Left renal pelvis (tissue), 4 donors: ENCODE results near the gene PTGS1. TPM values are rescaled to one million over a fixed set of nuclear protein-coding genes. Genes with fewer than 3 reads are reported as not detected.
"Not testable (repeated sequence)": the region's sequence is repeated elsewhere in the genome, so short reads cannot be mapped to it uniquely, and the experiment has no call there.

ENCODE experiments used
- DNase-seq, 4 donors: peaks; one replicate each; pipeline ENCODE4 v3.0.0-alpha.2; 2013; ENCODE audit warnings: low read depth in 4 of 4, low spot score in 3 of 4
- polyA plus RNA-seq, 4 donors: library from polyadenylated mRNA; unstranded; fragments of 120-200 nt; gene quantifications; one replicate each; pipeline ENCODE4 v1.2.1, GENCODE V29; 2013; ENCODE audit not compliant: insufficient read length in 4 of 4

Gene PTGS1
- polyA plus RNA-seq, 4 donors, result 3.2 to 6.7 (median 6.2) TPM

DNA sequence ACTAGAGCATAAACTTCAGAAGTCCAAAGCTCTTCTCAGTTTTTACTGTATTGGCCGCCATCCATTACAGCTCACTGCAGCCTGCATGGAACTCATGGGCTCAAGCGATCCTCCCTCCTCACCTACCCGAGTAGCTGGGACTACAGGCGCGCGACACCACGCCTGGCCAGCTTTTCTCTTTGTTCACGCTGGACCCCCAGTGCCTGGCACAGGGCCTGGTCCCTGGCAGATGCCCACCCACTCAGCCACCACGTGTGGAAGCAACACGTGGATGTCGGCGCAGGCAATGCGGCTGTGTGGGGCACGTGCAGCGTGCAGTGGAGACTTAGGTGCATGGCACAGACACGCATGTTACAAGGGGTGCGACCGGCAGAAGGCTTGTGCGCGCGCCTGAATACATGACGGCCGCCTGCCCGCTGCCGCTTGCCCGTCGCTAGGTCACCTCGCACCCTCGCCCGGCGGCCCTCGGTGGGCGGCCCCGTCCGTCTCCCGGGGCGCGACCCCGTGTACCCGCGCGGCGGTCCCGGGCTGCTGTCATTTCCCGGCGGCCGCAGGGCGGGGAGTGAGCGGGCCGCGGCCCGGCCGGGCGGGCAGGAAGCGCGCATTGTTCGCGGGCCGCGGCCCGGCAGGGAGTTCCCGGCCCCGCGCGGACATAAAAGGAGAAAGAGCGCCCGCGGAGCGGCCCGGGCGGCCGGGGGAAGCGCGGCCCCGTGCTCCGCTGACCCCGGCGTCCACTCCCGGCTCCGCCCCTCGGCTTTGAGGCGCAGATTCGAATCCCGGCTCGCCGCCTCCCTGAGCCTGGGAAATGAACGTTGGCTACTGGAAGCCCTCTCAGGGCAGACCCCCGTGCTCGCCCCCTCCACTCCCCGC lies 24.1 kb upstream of the PTGS1 start:
- peak in 1 of 4 donors; percentile 33 for DNase-seq

GRCh38 chr9:122347348-122348287 lies 23.2 kb upstream of the PTGS1 start:
- DNase-seq, result no peak

GRCh38 chr9:122348288-122348777 lies 22.5 kb upstream of the PTGS1 start:
- DNase-seq, result no peak

- no peak for DNase-seq
Measured at GRCh38 chr9:122348791-122349190, 22.0 kb upstream of the PTGS1 start.

DNA sequence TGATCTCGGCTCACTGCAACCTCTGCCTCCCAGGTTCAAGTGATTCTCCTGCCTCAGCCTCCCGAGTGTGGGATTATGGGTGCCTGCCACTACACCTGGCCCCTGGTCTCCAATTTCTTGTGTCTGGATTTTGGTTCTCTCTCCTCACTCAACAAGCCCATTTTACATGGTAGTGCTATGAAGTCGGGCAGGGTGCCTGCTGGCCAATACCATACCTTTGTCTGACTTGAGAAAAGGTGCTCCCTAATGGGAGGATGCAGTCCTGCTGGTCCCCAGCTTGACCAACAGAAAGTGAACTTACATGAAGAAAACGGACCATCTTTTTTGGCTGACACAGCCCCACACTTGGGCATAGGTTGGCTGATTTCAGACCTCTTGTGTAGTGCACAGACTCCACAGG lies 21.6 kb upstream of the PTGS1 start:
- no peak for DNase-seq

DNA sequence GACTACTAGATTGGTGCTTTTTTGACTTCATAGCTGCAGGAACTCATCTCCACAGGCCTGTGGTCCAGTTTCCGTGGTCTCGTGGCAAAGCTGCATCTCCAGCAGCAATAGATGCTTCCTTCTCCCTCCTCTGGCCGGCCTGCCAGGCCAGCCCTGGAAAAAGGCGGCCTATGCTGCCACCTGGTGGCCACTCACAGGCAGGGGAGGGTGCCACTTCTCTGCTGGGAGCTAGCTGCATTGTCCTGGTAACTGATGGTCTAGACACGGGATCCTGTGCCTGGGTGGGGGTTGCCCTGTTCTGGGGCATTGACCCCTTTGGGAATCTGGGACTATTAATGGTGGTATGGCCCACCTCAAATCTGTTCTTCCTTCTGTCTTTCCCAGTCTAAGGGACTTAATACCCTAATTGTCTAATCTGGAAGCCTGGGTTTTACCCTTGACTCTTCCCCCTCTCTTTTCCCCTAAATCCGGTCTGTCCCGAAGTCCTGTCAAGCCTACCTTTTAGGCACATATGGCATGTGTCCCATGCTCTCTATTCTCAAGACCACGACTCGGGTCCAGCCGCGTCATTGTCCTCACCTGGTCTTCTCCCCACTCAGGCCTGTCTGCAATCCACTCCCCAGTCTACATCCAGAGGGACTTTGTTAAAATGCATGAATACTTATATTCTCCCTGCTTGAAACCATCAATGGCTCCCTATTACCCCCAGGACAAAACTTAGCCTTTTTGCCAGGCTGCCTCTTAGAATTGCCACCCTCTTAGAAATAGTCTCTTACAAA lies 20.1 kb upstream of the PTGS1 start:
- DNase-seq, result peak in 2 of 4 donors; percentile 39 to 40

GRCh38 chr9:122354536-122355199 lies 16.2 kb upstream of the PTGS1 start:
- no peak for DNase-seq

DNA sequence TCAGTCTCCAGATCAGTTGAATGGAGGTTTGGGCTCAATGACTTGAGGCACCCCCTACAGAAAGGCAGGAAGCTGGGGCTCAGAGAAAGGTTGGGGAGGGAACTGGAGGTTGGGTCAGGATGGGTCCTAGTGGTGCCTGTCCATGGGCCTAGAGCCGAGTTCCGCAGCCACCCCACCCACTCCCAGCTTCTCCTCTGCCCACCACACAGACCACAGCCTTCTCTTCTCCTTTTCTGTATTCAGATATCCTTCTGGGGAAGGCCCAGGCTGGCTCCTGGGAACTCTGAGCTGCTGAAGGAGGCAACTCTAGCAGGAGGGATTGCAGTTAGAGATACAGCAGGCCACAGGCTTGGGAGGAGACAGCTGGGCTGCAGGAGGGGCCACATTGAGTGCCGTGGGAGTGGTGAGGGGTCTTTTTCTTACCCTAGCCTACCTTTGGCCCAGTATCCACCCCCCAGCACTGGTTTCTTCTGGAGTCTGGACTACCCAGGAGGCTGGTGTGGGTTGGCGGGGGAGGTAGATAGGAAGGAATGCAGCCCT lies 15.4 kb upstream of the PTGS1 start:
- no peak for DNase-seq

DNA sequence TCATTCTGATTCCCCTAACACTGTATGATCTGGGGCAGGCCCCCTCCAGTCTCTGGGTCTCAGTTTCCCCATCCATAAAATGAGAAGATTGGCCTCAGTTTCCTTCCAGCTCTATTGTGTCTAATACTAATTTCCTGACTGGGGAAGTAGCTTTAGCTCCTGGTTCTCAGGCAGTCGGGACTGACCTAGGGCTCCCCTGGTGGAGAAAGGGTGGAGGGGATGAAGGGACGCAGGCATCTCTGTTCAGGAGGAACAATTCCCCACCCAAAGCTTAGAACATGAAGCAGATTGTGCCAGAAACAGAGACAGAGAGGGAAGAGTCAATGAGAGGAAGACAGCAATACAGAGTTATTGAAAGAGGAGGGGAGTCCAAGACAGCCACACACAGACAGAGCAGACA lies 14.2 kb upstream of the PTGS1 start:
- no peak for DNase-seq

DNA sequence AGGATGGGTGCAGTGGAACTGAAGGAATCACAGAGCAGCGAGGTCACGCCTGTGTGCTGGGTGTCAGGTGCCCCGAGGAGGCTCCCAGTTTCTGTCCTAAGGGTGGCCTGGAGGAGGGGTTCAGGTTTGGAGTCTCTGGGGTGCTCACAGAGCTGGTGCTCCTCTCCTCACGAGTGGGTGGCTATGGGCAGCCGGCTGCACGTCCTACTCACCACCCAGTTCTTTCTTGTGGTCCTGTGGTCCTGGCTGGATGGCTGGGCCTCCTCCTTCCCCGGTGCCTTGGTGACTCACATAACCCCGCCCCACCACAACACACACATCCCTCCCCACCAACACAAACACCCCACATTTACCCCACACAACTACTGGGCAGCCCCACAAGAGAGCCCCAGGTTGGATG lies 9.9 kb upstream of the PTGS1 start:
- no peak for DNase-seq

- not testable (repeated sequence) for DNase-seq
Measured at GRCh38 chr9:122363131-122363530, 7.7 kb upstream of the PTGS1 start.

DNA sequence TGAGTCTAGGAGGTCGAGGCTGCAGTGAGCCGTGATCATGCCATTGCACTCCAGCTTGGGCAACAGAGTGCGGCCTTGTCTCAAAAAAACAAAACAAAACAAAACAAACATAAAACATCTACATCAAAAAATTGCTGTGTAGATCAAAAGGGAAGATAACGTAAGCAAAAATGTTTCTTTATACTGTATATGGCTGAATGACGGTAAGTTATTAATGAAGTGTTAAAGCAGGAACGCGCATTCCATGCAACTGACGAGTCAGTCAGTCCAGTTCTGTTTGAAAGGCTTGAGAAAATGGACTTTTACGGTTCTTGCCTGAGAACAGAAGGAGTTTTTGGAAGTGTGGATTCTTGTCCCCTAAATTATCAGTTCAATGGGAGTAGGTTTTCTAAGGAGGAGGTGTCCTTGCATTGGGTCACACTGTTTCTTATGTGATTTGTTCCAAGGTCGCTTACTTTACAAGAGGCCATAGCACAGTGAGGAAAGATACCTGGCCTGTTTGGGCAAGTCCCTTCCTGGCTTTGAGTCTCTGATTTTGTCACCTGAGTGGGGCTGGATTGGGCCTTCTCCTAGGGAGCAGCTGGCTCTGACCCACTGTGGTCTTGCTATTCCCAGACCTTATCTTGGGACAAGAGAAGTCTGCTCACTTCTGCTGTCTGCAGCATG lies 6.6 kb upstream of the PTGS1 start:
- DNase-seq, result no peak

GRCh38 chr9:122364783-122365150 lies 6.1 kb upstream of the PTGS1 start:
- no peak for DNase-seq

DNA sequence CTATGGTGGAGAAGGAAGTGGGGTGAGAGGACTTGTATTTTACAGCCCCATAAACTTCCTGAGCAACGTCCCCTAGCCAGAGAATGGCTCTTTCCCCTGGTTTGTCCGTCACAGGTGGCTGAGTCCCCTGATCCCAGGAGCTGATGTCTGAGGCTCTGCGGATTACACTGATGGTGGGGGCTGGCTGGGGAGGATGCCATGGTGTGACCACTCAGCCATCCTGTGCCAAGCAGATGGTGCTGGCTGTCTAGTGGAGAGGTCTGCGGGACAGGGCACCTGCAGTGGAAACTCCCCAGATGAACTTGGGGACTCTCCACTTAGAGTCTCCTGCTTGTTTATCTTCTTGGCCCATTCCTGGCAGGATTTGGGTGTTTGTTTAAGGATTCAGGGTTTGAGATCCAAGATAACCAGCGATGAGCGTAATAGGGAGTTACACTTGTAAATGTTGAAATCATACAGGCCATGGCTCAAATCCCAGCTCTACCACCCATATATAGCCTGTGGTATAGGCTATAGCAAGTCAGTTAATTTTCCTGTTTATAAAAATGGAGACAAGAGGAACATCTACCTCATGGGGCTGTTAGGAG lies 4.7 kb upstream of the PTGS1 start:
- no peak for DNase-seq

- DNase-seq, result no peak
Measured at GRCh38 chr9:122367065-122367464, 3.8 kb upstream of the PTGS1 start.

- DNase-seq, result no peak
Measured at GRCh38 chr9:122367774-122368460, 2.9 kb upstream of the PTGS1 start.

DNA sequence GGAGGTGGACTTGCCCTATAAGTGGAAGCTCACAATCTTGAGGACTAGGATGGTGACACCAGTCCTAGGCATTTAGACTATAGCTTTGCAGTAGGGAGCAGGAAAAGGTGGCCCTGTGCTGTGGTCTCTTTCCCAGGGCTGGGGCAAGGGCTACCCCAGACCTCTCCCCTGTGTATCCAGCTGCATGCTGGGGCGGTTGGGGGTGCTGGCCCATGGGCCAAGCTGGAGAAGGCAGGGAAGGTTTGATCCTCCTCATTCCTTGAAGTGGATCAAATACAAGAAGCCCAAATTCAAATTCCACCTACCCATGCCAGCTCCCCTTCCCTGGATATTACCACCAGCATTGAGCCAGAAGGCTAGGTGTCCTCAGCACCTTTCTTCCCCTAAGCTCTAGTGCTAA lies 2.2 kb upstream of the PTGS1 start:
- no peak for DNase-seq

DNA sequence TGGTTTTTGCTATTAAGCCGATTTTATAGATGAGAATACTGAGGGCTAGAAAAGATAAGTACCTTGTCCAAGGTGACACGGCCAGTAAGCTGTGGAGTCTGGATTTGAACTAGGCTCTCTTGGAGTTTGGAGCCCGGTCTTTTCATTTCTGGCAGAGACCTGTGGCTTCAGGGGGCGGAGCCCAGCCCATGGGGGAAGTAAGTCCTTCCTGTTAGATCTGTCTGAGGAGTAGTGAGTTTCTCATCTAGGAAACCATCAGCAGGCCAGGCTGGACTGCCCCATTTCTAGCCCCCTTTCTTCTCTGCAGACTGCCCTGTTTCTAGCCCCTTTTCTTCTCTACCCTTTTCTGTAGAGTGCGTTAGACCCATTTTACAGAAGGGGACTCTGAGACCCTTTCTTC lies 521 bp upstream of the PTGS1 start:
- no peak for DNase-seq
